HG02763 (cell line): ENCODE data around the gene NDUFAF5.

ENCODE experiments used
- ATAC-seq: cut with Tn5 transposase; IDR thresholded peaks from one replicate; pipeline ENCODE4 v1.9.1; 2021; ENCODE audit warnings: mild to moderate bottlenecking, moderate library complexity; ENCODE audit not compliant: unreplicated experiment

The NDUFAF5 gene

DNA sequence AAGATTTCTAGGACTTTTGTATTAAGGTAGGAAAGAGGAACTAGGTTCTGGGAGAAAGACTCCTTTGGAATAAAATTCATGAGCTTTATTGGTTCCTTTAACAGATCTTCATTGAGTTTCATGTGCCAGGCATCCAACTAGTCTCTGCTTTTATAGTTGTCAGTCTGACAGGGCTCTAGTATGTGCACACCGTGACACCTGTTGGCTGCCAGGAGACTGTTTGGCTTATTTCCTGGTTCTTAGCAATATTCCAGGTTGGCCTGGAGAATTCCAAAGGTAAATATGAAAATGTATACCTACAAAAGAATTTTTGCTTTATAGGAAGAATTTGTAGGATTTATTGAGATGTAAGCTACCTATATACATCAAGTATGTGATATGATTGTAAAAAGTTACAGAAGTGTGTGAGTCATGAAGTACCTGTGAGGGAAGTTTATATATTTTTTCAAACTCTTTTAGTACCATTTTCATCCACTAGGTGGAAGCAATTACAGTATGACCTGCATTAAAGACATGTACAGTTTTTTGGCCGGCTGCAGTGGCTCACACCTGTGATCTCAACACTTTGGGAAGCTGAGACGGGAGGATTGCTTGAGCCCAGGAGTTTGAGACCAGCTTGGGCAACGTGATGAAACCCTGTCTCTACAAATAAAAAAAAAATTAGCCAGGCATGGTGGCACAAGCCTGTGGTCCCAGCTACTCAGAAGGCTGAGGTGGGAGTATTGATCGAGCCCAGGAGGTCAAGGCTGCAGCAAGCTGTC lies 35.2 kb downstream of the NDUFAF5 start:
- peak; percentile 64 for ATAC-seq

DNA sequence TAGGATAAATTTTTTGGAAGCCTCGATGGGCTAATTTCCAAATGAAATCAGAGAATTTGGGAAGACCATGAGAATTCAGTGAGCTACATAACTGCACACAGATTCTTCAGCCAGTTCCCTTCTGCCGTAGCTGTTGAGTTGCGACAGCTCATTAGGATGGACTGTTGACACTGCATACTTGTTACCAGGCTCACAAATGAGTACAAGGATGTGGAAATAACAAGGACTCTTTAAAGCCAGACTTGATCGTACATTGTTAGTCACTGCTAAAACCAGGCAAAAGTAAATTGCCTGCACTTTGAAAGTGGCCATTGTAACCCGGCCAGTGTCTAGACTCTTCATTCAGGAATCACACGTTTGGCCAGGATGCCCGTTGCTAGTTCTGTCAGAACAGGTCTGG lies 37.0 kb downstream of the NDUFAF5 start:
- no peak for ATAC-seq

DNA sequence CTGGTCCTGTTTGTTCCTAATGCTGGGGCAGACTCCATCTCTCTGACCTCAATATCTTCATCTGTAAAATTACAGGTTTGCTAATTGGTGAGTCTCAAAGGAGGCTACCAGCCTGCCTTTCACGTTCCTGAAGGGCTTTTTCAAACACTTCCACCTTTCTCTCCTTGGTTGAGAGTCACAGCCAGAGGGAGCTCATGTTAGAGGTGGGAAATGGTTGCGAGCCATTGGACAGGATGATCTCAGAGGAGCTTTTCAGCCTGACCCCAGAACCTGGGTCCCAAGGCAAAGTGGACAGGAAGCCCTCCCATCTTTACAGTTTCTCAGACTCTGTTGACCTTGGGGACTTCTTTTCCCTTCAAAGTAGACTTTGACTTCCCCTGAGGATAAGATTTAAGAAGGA lies 37.6 kb downstream of the NDUFAF5 start:
- no peak for ATAC-seq

DNA sequence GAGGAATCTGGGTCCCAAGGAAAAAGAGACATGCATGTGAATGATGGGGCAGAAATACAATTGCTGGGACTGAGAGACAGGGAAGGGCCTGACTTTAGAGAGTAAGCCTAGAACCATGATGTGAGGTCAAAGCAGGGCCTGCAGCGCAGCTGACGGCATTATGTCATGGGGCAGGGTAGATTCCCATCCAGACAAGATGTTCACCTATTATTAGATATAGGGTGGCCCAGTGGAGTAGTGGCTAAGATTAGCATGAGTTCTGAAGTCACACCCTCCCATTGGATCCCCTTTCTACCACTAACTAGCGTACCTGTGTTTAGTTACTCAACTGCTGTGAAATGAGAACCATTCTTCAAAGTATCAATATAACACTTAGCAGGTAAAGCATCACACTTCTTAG lies 39.6 kb downstream of the NDUFAF5 start:
- ATAC-seq: no peak

DNA sequence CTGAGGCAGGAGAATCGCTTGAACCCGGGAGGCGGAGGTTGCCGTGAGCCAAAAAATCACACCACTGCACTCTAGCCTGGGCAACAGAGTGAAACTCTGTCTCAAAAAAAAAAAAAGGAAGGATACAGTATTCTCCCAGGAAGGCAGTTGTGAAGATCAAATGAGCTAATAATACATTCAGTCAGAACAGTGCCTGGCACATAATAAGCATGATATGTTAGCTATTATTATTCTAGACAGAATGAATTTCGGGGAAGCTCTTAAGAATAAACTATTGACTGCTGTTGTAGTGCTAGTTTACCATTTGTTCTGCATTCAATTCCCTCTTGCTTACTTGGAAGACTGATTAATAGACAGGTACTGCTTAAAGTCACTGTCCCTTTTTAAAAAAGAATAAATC lies 40.6 kb downstream of the NDUFAF5 start:
- no peak for ATAC-seq

DNA sequence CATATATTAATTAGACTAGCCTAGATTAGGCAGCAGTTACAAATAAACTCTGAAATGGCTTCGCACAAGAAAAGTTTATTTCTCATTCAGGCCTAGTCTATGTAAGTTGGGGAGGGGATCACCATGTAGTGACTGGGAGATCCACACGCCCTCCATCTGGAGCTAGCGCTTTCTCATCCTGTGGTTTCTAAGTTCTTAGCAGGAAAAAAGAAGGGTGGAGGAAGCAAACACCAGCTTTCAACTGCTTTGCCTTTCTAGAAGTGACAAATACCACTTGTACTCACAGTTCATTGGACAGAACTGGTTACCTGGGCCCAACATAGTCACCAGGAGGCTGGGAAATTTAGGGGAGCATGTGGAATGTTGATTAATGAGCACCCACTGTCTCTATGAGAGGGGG lies 46.6 kb downstream of the NDUFAF5 start:
- no peak for ATAC-seq

DNA sequence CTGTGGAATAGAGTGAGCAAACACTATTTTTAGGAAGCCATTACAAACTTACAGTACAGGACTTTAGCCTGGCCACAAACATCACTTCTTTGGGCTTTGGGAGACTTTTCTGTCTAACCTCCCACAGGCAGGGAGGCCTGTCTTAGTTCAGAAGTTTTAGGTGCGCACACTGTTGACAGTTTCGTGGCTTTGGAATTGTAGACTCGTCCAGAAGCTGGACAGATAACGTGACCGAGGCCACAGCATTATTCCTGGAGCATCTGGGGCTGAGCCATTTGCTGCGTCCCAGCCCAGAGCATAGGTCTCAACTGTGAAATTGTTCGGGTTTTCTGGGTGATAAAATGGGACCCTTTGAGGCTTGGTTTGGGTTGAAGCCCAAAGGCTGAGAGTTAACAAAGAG lies 53.8 kb downstream of the NDUFAF5 start:
- no peak for ATAC-seq

DNA sequence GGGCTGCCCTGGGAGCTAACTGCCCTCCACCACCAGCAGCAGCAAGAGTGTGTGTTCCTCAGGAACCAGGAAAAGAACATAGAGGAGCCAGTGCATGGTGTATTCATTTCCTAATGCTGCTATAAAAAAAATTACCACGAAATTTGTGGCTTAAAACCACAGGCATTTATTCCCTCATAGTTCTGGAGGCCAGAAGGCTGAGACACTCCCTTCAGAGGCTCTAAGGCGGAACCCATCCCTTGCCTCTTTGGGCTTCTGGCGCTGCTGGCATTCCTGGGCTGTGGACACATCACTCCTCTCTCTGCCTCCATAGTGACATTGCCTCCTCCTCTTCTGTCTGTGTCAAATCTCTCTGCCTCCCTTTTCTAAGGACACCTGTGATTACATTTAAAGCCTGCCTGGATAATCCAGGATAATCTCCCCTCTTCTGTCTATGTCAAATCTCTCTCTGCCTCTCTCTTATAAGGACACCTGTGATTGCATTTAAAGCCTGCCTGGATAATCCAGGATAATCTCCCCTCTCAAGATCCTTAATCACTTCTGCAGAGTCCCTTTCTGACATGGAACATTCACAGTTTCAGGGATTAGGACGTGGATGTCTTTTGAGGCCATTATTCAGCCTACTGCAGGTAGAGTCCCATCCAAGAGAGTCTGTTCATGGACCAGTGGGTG lies 54.7 kb downstream of the NDUFAF5 start:
- ATAC-seq: no peak

DNA sequence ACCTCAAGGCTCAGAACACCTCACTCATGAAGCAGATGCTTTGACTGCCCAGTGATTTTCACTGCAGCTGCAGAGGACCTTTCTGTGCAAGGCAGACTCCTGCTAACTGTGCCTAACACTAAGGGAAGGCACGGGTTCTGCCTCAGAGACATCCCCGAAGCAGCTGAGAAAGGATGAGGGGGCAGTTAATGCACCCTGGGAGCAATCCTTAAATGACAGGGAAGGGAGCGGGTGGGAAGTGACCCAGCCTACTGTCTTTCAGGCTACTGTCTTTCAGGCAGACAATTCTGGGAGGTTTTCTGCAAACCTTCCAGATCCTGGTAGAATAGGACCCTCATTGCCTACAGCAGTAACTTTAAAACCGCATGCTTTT lies 55.3 kb downstream of the NDUFAF5 start:
- ATAC-seq: no peak

DNA sequence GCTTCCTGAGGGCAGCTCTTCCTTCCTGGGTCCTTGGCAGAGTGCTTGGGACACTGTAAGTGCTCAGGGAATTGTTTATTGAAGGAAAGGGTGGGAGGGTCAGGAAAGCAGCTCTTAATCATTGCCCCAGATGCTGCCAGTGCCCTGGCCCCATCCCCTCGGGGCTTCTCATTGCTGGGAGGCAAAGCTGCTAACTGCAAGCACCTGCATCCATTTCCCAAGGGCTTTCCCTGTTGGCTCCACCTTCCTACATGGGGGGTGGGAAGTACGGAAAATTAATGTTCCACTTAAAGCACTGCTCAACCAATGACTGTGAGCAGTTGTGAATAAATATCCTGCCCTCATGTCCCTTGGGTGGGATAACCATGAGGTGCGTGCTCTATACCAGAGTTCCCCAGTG lies 56.4 kb downstream of the NDUFAF5 start:
- ATAC-seq: no peak

DNA sequence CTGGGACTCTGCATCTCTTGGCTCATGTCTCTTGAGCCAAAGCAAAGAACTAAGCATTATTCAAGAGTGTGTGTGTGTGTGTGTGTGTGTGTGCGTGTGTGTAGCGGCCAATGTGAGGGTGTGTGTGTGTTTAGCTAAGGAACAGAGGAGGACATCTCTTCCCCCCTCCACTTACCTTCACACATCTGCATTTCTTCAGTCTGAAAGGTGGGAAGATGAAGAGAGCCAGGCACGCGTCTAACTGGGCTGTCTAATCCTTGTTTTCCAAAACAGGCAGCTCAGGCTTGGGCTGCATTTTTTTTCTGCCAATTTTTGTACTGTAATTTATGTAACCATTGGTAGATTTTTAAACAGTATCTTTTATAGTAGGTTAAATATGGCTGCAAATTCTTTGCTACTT lies 59.5 kb downstream of the NDUFAF5 start:
- ATAC-seq: no peak

DNA sequence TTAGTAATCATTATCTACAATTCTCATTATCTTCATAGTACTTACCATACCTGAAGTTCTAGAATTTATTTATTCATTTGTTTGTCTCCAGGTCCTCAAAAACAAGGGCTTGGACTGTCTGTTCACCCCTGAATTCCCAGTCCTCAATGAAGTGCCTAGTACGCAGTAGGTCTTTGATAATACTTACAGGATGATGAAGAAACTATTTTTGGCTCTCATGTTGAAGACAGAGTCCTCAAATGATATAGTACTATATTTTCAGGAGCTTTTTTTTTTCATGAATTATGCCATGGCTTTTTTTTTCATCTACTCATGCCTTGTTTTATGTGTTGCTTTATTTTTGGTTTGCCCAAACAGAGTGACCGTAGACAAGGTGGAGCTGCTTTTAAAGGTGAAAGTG lies 66.5 kb downstream of the NDUFAF5 start:
- ATAC-seq: no peak

DNA sequence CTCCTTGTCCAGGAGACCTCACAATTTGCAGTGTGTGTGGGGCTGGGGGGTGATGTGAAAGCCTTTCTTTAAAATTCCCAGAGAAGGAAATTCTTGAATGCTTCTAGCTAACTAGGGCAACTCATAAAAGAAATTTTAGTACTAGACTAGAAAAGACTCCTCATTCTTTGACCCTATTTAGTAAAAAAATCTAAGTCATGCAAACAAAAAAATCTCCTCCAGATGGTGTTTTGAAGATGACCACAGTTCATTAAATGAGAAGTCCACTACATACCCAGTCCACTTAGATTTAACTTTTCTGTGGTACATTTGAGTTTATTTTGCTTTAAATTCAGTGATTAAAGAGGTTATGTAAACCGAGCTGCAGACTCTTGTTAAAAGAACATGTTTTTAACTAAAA lies 67.5 kb downstream of the NDUFAF5 start:
- ATAC-seq: no peak

DNA sequence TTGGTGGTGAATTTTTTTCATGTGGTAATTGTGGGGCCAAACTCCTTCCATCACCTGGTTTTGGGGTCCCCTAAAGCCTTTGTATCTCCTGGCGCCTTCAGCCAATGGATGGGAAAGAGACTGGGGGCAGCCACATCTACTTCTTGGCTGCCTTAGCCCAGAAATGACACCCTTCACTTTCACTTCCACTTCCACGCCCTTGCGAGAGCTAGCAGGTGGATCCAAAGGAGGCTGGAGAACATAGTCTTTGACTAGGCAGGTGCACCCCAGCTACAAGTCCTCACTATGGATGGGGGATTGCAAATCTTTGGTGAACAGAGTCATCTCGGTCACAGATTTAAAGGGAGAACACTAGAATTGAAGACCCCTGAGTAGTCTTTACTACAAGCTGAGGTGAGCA lies 70.8 kb downstream of the NDUFAF5 start:
- no peak for ATAC-seq

DNA sequence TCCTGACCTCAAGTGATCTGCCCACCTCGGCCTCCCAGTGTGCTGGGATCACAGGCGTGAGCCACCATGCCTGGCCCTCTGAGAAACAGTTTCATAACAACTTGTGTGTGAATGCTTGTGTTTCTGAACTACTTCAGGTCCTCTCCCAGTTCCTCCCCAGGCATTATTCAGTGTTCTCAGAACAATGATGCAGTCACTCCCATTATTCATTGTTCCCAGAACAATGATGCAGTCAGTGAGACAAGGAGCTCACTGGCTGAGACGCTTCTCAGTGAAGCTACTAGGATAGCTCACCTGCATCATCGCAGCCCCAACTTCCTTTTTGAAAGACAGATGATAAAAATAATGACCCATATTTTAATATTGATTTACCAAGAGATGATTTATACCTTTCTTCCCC lies 71.5 kb downstream of the NDUFAF5 start:
- no peak for ATAC-seq

DNA sequence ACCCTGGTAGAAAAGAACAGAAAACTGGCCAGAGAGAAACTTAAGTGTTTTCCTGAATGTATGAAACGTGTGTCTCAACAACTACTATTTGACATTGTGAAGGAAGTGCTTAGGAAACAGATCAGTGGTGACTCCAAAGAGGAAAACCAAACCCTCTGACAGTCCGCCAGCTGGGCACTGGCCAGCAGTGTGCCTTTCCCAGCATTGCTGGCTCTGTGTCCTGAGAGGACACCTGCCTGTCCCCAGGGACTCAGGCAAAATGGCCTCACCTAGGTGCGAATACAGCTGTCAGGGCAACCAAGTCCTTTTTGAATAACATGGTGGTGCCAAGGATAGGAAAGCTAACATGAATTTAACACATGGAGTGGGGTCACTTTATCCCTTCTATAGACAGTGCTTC lies 72.5 kb downstream of the NDUFAF5 start:
- ATAC-seq: no peak

DNA sequence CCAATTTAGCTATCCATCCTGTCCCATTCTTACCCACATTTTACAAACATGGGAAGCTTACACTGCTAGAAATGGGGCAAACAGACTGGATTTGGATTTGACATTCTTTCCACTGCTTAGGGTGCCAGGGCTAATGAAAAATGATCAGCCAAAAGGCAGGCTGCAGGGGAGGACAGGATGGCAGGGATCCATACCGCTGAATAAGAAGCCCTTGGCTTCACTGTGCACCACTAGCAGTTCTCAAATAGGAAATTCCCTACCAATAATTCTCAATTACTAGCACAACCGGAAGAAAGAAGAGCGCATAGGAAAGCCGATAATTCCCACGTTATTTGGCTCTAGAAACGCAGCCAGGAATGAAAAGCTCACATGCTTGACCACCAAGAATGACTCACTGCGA lies 73.1 kb downstream of the NDUFAF5 start:
- ATAC-seq: no peak

DNA sequence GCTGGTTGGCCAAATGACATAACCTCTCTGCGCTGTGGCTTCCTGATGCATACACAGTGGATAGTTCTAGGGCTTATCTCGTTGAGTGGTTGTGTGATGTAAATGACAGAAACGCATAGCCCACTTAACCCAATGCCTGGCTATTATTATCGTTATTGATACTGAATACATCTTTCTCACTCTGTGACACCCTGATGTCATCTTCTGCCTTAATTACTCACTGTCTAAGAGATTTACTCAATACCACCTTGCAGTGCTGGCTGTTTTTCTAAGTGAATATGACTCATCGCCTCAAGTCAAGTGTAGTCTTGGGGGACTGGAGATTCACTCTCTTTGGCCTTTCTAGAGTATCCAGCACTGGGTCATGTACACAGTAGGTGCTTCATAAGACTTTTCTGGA lies 73.6 kb downstream of the NDUFAF5 start:
- no peak for ATAC-seq

DNA sequence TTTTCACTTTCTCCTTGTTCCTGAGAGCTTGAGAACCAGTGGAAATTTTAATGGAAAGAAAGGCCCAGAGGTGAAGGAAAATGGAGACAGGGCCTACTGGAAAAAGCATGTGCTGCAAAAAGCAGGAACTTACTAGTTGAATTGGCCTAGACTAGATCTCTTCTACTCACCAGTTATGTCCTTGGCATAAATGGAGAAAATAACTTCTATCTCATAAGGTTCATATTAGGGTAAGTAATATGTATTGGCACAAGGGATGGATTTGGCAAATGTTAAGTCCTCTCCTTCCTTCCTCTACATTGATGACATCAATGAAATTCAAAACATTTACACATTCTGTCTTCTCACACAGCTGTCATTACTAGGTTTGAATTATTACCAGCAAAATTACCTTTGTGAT lies 74.0 kb downstream of the NDUFAF5 start:
- no peak for ATAC-seq

DNA sequence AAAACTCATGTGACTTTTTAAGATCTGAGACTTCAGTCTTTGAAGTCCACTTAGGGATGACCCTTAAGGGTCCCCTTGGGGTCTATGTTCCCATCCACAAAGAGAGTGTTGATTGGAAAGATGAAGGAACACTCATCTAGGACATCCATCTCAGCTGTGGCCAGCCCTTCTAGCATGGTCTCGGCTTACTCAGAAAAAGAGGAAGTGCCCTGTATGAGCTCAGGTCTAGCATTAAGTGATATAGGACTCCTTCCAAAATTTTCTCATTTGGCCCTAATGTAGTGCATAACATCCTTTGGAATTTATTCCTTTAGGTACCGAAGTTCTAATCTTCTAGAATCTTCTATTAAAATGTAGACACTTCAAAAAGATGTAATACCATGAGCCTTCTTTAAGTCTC lies 77.4 kb downstream of the NDUFAF5 start:
- no peak for ATAC-seq

DNA sequence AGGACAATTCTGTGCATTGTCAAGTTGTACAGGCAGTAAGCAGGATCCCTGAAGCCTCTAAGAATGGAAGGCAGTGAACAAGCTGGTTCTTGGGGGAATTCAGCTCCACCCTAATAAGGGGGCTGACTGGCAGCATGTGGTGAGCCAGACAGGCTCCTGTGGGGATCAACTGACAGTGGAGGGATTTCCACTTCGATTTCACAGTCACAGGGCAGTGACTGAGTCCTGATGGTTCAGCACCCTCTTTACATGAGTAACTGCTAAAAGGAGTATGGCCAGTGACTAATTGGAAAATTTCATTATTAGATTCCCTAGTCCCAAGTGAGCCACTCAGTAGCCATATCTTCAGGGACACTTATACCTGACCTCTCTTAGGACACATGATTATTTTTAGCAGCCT lies 78.4 kb downstream of the NDUFAF5 start:
- ATAC-seq: no peak

DNA sequence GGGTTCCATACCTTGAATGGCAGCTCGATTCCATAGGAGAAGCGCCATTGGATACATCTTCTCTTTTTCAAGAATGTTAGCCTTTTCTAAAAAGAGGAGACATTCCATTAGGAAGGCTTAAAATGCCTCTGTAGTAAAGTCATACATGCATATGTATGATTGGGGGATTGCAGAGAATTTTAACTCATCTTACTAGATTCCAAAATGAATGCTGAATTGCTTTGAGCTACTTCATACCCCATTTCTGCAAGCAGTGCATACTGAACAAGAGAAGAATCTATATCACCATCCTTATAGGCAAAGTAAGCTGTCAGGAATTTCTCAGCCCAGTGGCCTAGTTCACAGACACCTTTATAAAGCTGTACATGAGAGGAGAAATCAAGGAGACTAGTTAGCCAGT lies 80.3 kb downstream of the NDUFAF5 start:
- ATAC-seq: no peak

DNA sequence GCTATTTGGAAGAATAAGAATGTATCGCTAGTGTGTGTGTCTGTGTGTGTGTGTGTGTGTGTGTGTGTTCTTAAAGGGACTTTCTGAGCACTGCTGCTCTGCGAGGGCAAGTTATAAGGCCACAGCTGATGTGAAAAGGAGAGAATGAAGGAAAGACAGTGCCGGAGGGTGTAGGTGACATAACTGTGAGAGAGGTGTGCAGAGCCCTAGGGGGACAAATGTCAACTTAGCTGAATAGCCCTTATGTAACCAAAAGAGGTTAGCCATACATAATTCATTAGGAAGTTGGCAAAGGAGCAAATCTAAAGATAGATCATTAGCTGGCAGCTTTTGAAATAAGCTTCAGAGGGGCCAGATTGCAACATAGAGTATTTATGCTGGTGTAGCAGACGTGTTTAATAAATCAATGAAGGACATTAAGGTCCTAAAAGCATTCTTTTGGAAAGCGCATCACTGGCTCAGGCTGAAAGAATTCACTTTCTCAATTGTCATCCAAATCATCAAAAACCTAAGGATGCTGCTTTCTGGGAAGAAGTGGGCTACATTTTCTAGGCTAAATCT lies 81.0 kb downstream of the NDUFAF5 start:
- ATAC-seq: no peak
